ENCODE data around the gene SMIM43. TPM values are rescaled to one million over a fixed set of nuclear protein-coding genes. Genes with fewer than 3 reads are reported as not detected.

SMIM43 gene
- total RNA-seq, 4 donors from 2014 or later, result 1.3 TPM; not detected in 3

DNA sequence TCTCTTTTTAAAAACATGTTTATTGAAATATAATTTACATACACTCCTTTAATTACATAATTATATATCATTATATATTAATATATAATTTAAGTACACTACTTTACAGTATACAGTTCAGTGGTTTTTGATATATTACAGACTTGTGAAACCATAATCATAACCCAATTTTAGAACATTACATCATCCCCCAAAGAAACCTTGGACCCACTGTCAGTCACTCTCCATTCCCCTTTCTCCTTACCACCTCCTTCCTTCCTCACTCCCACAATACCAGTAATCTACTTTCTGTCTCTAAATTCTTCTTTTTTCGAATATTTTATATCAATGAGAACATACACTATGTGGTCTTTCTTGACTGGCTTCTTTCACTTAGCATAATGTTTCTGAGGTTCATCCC lies 18.2 kb upstream of the SMIM43 start:
- TF ChIP-seq CTCF (IDR thresholded peaks at IDR 0.05; ENCODE audit: low read depth), result no peak

GRCh38 chr4:121778991-121779628 lies 14.1 kb upstream of the SMIM43 start:
- no peak for TF ChIP-seq CTCF (IDR thresholded peaks at IDR 0.05; ENCODE audit: low read depth)

DNA sequence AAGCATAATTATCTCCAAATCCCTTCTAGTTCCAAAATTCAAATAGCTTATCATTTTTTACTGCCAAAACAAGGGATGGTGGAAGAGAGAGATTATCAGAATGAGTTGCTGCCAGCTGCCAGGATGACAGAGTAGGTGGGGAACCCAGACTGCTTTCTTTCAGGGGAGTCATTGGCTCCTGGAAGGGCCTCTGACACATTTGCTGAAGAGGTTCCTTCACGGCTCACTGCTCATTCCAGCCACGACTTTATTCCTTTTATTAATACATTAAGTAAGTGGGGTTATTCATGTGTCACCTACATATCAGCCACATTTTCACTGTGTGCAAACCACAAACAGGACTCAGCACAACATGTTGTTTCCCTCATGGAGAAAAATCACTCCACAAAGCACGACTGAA lies 12.7 kb upstream of the SMIM43 start:
- no peak for TF ChIP-seq CTCF (IDR thresholded peaks at IDR 0.05; ENCODE audit: low read depth)

DNA sequence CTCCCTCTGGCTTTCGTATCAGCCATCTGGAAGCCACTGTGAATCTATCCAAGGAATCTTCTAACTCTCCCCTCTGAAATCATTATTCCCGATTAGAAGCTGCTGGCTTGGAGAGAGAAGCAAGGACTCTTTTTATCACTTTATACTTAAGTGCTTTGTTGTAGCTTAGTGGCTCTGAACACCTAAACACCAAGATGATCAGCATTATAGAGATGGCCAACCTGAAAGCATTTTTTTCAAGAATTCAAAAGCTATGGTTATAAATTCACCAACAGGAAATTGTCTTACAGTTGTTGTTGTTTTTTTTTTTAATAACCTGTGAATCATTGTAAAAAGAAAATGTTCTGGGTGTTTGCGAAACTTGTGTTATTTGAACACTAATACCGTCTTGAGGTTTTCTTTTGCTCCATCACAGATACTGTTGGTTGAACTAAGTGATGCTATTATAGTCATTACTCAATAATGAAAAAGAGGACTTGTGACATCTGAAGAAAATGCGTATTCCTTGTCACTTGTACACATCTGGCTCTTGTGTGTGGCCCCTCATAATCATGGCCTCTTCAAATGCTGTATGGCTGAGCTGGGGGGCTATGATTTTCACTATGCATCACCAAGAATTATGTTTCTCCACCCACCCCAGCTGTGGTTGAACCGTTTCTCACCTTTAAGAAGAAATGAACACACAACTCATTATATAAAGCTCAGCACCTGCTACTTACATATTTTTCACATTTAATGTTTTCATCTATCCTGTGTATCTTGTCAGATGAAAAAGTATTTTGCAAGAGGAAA lies 11.8 kb upstream of the SMIM43 start:
- TF ChIP-seq CTCF (IDR thresholded peaks at IDR 0.05; ENCODE audit: low read depth), result no peak

- no peak for TF ChIP-seq CTCF (IDR thresholded peaks at IDR 0.05; ENCODE audit: low read depth)
Observed at GRCh38 chr4:121773883-121774282, 8.9 kb upstream of the SMIM43 start.

- TF ChIP-seq CTCF (IDR thresholded peaks at IDR 0.05; ENCODE audit: low read depth), result no peak
Observed at GRCh38 chr4:121771869-121772268, 6.9 kb upstream of the SMIM43 start.

- TF ChIP-seq CTCF (IDR thresholded peaks at IDR 0.05; ENCODE audit: low read depth), result no peak
Observed at GRCh38 chr4:121769341-121769740, 4.4 kb upstream of the SMIM43 start.

Data from subcutaneous adipose tissue (tissue), 4 donors.